GM23248 (cell line): Measurements from ENCODE around the gene CAMTA1. TPM values are rescaled to one million over a fixed set of nuclear protein-coding genes. Genes with fewer than 3 reads are reported as not detected.

ENCODE experiments used
- DNase-seq: peaks from one replicate; pipeline ENCODE4 v3.0.0-alpha.2; 2015
- H2AFZ ChIP-seq: fragments of 200-600 bp; sonication (generic); 2 replicates; pipeline ENCODE4 v1.6.1; 2016; ENCODE audit warnings: antibody characterized with exemption
- H3F3A ChIP-seq: fragments of 200-600 bp; sonication (generic); 2 replicates; pipeline ENCODE4 v1.6.1; 2016; ENCODE audit warnings: mild to moderate bottlenecking, antibody characterized with exemption, mixed run types; ENCODE audit not compliant: insufficient read depth
- H3K27ac ChIP-seq: fragments of 200-600 bp; sonication (generic); 2 replicates; pipeline ENCODE4 v1.5.1; 2016; ENCODE audit warnings: mild to moderate bottlenecking
- H3K27me3 ChIP-seq: fragments of 200-600 bp; sonication (generic); replicated peaks from 2 replicates; pipeline ENCODE4 v1.6.1; 2016; ENCODE audit warnings: mild to moderate bottlenecking; ENCODE audit not compliant: insufficient read depth
- H3K36me3 ChIP-seq: fragments of 200-600 bp; sonication (generic); 2 replicates; pipeline ENCODE4 v1.6.1; 2016; ENCODE audit warnings: low read depth, mild to moderate bottlenecking
- H3K4me1 ChIP-seq: fragments of 200-600 bp; sonication (generic); 2 replicates; pipeline ENCODE4 v1.6.1; 2016; ENCODE audit warnings: mild to moderate bottlenecking; ENCODE audit not compliant: insufficient read depth
- H3K4me2 ChIP-seq: fragments of 200-600 bp; sonication (generic); one replicate; pipeline ENCODE4 v1.6.1; 2016; ENCODE audit warnings: mild to moderate bottlenecking; ENCODE audit not compliant: unreplicated experiment
- H3K4me3 ChIP-seq: fragments of 200-600 bp; sonication (generic); 2 replicates; pipeline ENCODE4 v1.5.1; 2016; ENCODE audit warnings: mild to moderate bottlenecking
- H3K79me2 ChIP-seq: fragments of 200-600 bp; sonication (generic); 2 replicates; pipeline ENCODE4 v1.6.1; 2016; ENCODE audit warnings: mild to moderate bottlenecking; ENCODE audit not compliant: insufficient read depth
- H3K9ac ChIP-seq: fragments of 200-600 bp; sonication (generic); 2 replicates; pipeline ENCODE4 v1.6.1; 2016; ENCODE audit warnings: mild to moderate bottlenecking
- H3K9me2 ChIP-seq: fragments of 200-600 bp; sonication (generic); 2 replicates; pipeline ENCODE4 v1.6.1; 2016; ENCODE audit warnings: mixed run types, mild to moderate bottlenecking, moderate library complexity; ENCODE audit not compliant: insufficient read depth
- H3K9me3 ChIP-seq: fragments of 200-600 bp; sonication (generic); one replicate; pipeline ENCODE4 v1.6.1; 2017; ENCODE audit warnings: low read depth
- H4K20me1 ChIP-seq: fragments of 200-600 bp; sonication (generic); 2 replicates; pipeline ENCODE4 v1.6.0; 2016; ENCODE audit not compliant: insufficient read depth
- EZH2 ChIP-seq: fragments of 200-600 bp; sonication (generic); IDR thresholded peaks from 2 replicates; pipeline ENCODE4 v1.6.1; 2018; ENCODE audit warnings: antibody characterized with exemption, mild to moderate bottlenecking; ENCODE audit not compliant: insufficient read depth, poor library complexity, severe bottlenecking
- EZH2phosphoT487 ChIP-seq: fragments of 200-600 bp; sonication (generic); IDR thresholded peaks from 2 replicates; pipeline ENCODE4 v1.6.1; 2018; ENCODE audit warnings: antibody characterized with exemption, moderate library complexity, mild to moderate bottlenecking, low read depth; ENCODE audit not compliant: insufficient read depth
- WGBS, 2 experiments: methylation state at CpG; one replicate each; pipeline ENCODE4 v1.1.6; 2015 to 2017; ENCODE audit warnings: low lambda C conversion rate in 2 of 2, low coverage in 1 of 2; ENCODE audit errors: missing lambda C conversion rate in 2 of 2; 5-methylcytosine and 5-hydroxymethylcytosine counted together
- in situ Hi-C: fragments of 300-500 bp; cut with MboI; formaldehyde crosslinking; loops from 2 replicates; pipeline ENCODE4 v1.15.0; 2020
- polyA plus RNA-seq: library from polyadenylated mRNA; unstranded; fragments of >200 nt; fragmentation: Nextera tagmentation; extraction: Ambion mirVana; gene quantifications from 2 replicates; pipeline ENCODE4 v1.2.1, GENCODE V29; 2016
- total RNA-seq: library from RNA; depleted of rRNA; stranded (reverse); fragments of >200 nt; shearing (Covaris generic); gene quantifications from 2 replicates; pipeline ENCODE4 v1.2.3, GENCODE V29; 2014

CAMTA1 gene
- total and polyA plus RNA-seq, 2 experiments from 2014 or later, result 50.1 to 165 TPM

DNA sequence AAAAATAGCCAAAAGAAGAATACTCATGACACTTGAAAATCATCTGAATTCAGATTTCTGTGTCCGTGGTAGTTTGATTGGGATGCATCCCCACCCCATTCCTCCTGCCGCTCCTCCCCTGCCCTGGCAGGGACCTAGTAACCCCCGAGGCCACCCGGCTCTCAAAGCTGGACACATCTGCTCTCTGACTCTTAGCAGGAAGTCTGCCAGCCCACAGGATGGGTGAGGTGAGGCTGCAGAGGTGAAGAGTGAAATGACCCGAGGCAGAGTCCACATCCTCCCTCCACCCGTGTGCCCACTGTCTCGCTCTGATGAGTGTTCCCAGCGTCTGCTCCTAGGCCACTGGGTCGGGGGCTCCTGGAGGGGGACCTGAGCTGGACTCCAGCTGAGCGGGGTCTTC is 677.4 kb downstream of the CAMTA1 start:
- peaks cover 10% of the 10 kb centered on the region; the same call in 1 of the 2 replicates for H3F3A ChIP-seq
- TF ChIP-seq EZH2phosphoT487 (no peak), EZH2 (no peak)
- 65 to 68% methylated on average over 9 to 10 of the region's 10 CpGs for WGBS, 2 experiments
- no peak for DNase-seq
- H3K27me3 ChIP-seq, result no peaks in the 10 kb centered on the region
- in situ Hi-C loops, result no loop called here
- H3K9ac ChIP-seq, result no peak overlapping the region
- no peak overlapping the region for H3K27ac ChIP-seq
- no peaks in the 10 kb centered on the region for H3K9me3 ChIP-seq
- H4K20me1 ChIP-seq, result no peaks in the 10 kb centered on the region
- H3K4me2 ChIP-seq, result no peak overlapping the region
- H3K4me3 ChIP-seq, result no peak overlapping the region
- H3K4me1 ChIP-seq, result peaks cover 12% of the 10 kb centered on the region
- H3K79me2 ChIP-seq, result no peaks in the 10 kb centered on the region
- no peaks in the 10 kb centered on the region for H3K36me3 ChIP-seq
- H2AFZ ChIP-seq, result no peak overlapping the region
- H3K9me2 ChIP-seq, result no peaks in the 10 kb centered on the region

DNA sequence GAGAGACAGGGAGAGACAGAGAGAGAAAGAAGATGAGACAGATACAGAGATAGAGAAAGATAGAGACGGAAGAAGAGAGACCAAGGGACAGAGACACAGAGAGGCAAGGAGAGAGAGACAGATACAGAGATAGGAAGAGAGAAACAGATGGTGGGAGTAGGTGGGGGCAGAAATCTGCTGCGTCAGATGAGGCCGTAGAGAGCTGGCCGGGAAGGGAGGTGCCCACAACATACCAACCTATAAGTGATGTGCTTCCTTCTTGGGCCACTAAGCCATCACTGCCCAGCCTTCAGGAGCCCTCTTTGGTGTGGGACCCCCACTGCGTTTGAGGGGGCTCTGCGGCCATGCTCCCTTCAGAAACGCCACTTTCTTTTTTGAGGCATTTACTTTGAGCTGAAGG is 678.3 kb downstream of the CAMTA1 start:
- no peaks in the 10 kb centered on the region for H3K79me2 ChIP-seq
- no peaks in the 10 kb centered on the region for H3K27me3 ChIP-seq
- TF ChIP-seq EZH2phosphoT487 (no peak), EZH2 (no peak)

DNA sequence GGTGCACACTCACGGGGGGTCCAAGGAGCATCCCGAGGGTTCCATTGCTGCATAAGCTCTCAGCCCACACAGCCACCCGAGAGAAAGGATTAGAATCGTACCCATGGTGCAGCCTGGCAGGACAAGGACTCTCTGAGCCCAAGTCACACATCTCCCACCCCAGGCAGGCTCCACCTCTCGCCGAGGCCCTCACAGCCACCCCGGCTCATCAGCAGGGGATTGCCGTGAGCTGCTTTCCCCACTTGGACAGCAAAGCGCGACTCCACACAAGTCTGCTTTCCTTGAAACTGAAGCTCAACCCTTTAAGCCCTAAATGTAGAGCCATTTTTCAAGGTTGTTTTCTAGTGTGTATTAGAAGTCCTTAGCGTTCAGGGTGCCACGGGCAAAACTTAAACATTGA is 679.5 kb downstream of the CAMTA1 start:
- TF ChIP-seq EZH2 (no peak), EZH2phosphoT487 (no peak)
- H3K9me2 ChIP-seq, result no peaks in the 10 kb centered on the region
- H4K20me1 ChIP-seq, result no peaks in the 10 kb centered on the region
- in situ Hi-C loops, result no loop called here
- no peak overlapping the region for H2AFZ ChIP-seq
- H3K4me1 ChIP-seq, result peaks cover 9% of the 10 kb centered on the region
- no peak overlapping the region for H3K9ac ChIP-seq
- H3K27me3 ChIP-seq, result no peaks in the 10 kb centered on the region
- H3K79me2 ChIP-seq, result no peaks in the 10 kb centered on the region
- no peak overlapping the region for H3K4me2 ChIP-seq
- 91 to 93% methylated on average over 10 to 12 of the region's 12 CpGs for WGBS, 2 experiments
- H3K27ac ChIP-seq, result no peak overlapping the region
- no peak overlapping the region for H3K4me3 ChIP-seq
- H3K9me3 ChIP-seq, result no peaks in the 10 kb centered on the region
- no peaks in the 10 kb centered on the region for H3K36me3 ChIP-seq
- DNase-seq, result no peak
- H3F3A ChIP-seq, result peaks cover 4% of the 10 kb centered on the region

More for the DNA sequence above, 678.3 kb downstream of the CAMTA1 start:
- Histone ChIP-seq H3K36me3 (no peaks in the 10 kb centered on the region), H3K27ac (no peak overlapping the region), H4K20me1 (no peaks in the 10 kb centered on the region), H3K9me3 (no peaks in the 10 kb centered on the region), H3F3A (peaks cover 10% of the 10 kb centered on the region; the same call in 1 of the 2 replicates), H3K4me1 (peaks cover 12% of the 10 kb centered on the region), H3K9me2 (no peaks in the 10 kb centered on the region), H3K4me2 (no peak overlapping the region), H3K4me3 (no peak overlapping the region), H3K9ac (no peak overlapping the region), H2AFZ (no peak overlapping the region)
- DNase-seq, result no peak
- 99% methylated on average over 7 of the region's 7 CpGs for WGBS, 2 experiments
- in situ Hi-C loops, result no loop called here

DNA sequence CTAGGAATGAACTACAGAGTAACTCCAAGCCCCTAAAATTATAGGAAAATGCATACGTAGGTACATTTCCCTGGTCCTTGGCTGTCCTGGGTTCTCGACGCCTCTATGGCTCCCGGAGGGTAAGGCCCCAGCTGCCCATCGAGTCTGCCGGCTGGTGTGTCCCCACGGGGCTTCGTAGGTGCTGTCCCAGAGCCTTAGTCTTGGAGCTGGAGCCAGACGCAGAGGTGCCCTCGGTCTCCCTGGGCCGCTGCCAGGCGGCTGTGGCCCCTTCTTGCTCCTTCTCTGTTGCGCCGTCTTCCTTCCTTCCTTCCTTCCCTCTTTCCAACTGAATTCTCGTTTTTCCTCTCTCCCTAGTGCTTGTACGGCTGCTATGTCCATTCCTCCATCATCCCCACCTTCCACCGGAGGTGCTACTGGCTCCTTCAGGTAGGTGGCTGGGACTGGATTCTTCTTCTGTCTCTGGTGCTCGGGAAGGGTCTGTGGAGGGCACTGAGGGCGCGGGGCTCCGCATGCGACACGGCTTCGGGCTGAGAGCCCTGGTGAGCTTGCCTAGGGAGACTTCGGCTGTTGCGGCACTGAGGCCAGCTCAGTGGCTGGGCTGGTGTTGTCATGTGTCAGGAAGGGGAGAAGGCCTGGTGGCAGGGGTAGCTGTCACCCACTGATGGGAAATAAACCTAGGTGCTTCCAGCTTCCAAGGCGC is 682.4 kb downstream of the CAMTA1 start:
- Histone ChIP-seq H3K4me1 (peaks cover 36% of the 10 kb centered on the region), H3K27ac (no peak overlapping the region), H3K79me2 (no peaks in the 10 kb centered on the region), H3K36me3 (no peaks in the 10 kb centered on the region), H3K27me3 (no peaks in the 10 kb centered on the region), H3K4me3 (no peak overlapping the region), H2AFZ (no peak overlapping the region), H4K20me1 (no peaks in the 10 kb centered on the region), H3K9me2 (no peaks in the 10 kb centered on the region), H3K9ac (no peak overlapping the region), H3F3A (peaks cover 14% of the 10 kb centered on the region), H3K4me2 (no peak overlapping the region), H3K9me3 (no peaks in the 10 kb centered on the region)
- 96 to 99% methylated on average over 26 to 27 of the region's 27 CpGs for WGBS, 2 experiments
- in situ Hi-C loops, result no loop called here
- DNase-seq, result no peak
- TF ChIP-seq EZH2phosphoT487, result no peak

DNA sequence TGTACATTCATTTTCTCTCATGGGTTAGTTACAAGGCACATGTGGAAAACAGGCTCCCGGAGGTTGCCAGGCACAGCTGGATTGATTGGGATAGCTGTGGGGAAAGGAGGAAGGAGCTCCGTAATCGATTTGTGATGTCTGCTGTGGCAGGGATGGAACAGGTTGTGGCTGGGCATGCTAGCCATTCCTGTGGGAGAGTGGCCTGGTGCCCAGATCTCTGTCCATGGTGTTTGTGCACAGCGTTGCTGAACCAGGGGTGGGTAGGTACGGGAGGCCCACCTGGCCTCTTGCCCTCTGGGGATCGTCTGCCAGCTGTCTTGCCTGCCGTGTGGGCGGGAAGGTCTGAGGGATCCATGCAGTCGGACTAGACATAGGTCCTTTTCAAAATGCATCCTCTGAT is 683.0 kb downstream of the CAMTA1 start:
- no peak overlapping the region for H3K27ac ChIP-seq

More for the DNA sequence above, 683.0 kb downstream of the CAMTA1 start:
- Histone ChIP-seq H3K27me3 (no peaks in the 10 kb centered on the region), H3F3A (peaks cover 14% of the 10 kb centered on the region), H3K9me2 (no peaks in the 10 kb centered on the region), H3K9me3 (no peaks in the 10 kb centered on the region), H3K4me1 (peaks cover 36% of the 10 kb centered on the region), H3K36me3 (no peaks in the 10 kb centered on the region), H4K20me1 (no peaks in the 10 kb centered on the region), H3K79me2 (no peaks in the 10 kb centered on the region), H3K9ac (no peak overlapping the region), H3K4me3 (no peak overlapping the region), H3K4me2 (no peak overlapping the region), H2AFZ (no peak overlapping the region)
- 85 to 87% methylated on average over 9 of the region's 9 CpGs for WGBS, 2 experiments
- no peak for TF ChIP-seq EZH2phosphoT487
- TF ChIP-seq EZH2, result no peak
- in situ Hi-C loops, result no loop called here
- DNase-seq, result no peak
